Medulla oblongata (tissue), 1 donor: ENCODE measurements around the gene PMM2.

Source experiments
- DNase-seq: peaks from one replicate; pipeline ENCODE4 v3.0.0-alpha.2; 2015; ENCODE audit errors: extremely low spot score

Gene PMM2

GRCh38 chr16:8887431-8887765 lies 89.8 kb downstream of the PMM2 start:
- DNase-seq = no peak

- DNase-seq = peak; percentile 84
Measured at GRCh38 chr16:8887952-8888560, 90.4 kb downstream of the PMM2 start.

GRCh38 chr16:8888951-8889892 lies 91.6 kb downstream of the PMM2 start:
- no peak for DNase-seq

- DNase-seq = no peak
Measured at GRCh38 chr16:8889893-8890548, 92.4 kb downstream of the PMM2 start.

GRCh38 chr16:8890549-8890921 lies 92.9 kb downstream of the PMM2 start:
- no peak for DNase-seq

GRCh38 chr16:8892101-8892575 lies 94.5 kb downstream of the PMM2 start:
- no peak for DNase-seq

- no peak for DNase-seq
Measured at GRCh38 chr16:8893426-8893825, 95.8 kb downstream of the PMM2 start.

GRCh38 chr16:8893976-8894690 lies 96.5 kb downstream of the PMM2 start:
- DNase-seq = no peak

GRCh38 chr16:8894736-8895334 lies 97.2 kb downstream of the PMM2 start:
- no peak for DNase-seq

- DNase-seq = no peak
Measured at GRCh38 chr16:8898660-8899318, 101.2 kb downstream of the PMM2 start.
